Measurements from ENCODE around the gene KRR1.
"Not testable (repeated sequence)": the region's sequence is repeated elsewhere in the genome, so short reads cannot be mapped to it uniquely, and the experiment has no call there.

KRR1 gene

DNA sequence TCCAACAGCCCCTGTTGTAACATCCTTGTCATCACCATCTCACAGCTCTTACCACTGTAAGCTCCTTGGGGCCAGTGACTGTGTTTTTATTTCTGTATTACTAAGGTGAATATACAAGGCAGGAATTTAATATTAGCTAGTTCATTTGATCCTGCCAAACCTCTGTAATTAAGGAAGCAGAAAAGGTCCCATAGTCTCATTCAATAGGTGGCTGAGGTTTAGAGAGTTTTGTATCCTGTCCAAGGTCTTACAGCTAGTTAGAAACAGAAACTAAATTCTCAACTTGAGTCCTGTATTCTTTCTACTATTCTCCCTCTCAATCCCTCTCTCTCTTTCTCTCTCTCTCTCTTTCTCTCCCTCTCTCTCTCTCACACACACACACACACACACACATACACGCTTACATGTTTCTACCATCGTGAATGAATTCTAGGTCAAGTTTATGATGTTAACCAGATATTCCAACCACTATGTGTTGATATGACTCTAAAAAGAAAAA lies 31.4 kb downstream of the KRR1 start:
- DNase-seq, result no peak

DNA sequence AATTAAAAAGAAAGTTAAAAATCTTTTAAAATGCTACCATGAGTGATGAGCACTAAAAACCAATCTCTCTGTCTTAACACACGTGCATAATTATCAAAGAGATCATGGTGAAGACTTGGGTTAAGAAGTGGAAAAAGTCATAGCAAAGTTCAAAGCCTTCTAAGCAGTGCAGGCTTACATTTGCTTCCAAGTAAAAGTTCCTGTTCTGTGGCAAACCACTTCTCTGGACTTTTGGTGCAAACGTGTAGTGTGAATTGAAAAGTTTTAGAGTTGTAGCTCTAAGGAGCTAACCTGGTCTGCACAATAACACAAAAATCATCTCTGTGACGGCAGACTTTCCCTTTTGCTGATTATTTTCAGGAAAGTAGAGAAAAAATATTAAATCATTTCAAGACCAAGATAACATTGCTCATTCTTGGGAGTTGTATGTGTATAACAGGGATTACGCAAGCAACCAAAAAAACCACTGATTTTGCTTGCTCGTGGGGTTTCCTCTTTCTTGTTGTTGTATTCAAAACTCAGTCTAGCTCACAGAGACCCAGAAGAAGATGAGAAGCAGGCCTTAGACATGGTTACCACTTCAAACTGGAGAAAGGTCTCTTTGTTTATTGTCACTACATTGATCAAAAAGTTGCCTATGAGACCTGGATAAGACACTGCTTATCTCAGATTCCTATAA lies 33.2 kb downstream of the KRR1 start:
- no peak for DNase-seq

DNA sequence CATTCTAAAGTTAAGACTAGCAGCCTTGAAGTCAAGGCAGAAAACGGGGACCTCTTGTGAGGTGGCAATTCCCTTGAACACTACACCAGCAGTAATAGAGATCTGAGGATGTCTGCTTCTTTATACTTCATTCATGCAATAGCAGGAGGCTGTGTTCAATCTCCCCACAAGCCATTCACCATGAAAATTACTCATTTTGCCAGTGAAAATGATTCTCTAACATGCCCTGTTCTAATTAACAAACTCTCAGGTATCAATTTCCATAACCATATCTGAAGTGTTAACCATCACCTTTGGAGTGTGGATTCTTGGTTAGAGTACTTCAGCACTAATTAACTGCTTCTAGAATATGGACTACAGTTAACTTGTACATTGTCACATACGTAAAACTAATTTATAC lies 34.3 kb downstream of the KRR1 start:
- DNase-seq, result no peak

DNA sequence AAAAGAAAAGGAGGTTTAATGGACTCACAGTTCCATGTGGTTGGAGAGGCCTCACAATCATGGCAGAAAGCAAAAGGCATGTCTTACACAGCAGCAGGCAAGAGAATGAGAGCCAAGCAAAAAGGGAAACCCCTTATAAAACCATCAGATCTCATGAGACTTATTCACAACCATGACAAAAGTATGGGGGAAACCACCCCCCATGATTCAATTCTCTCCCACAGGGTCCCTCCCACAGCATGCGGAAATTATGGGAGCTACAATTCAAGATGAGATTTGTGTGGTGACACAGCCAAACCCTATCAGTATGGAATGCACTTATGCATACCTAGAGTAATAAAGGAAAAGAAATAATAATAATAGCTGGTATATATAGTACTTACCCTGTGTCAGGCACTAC lies 35.3 kb downstream of the KRR1 start:
- no peak for DNase-seq

DNA sequence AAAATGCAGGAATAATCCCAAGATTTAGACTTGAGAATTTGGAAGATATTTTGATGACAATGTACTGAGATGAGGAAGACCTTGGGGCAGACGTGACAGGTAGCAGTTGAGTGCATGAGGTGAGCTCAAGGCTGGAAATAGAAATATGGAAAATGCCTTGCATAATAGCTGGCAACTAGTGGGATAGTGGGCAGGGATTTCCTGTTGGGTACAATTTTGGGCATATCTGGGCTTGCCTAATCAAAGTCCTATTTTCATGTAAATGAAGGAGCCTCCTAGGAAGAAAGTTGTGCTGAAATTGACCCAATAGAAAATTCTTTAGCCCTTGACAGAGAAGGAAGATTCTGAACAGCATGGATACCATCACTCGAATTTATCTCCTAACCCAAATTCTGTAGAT lies 37.3 kb downstream of the KRR1 start:
- no peak for DNase-seq

DNA sequence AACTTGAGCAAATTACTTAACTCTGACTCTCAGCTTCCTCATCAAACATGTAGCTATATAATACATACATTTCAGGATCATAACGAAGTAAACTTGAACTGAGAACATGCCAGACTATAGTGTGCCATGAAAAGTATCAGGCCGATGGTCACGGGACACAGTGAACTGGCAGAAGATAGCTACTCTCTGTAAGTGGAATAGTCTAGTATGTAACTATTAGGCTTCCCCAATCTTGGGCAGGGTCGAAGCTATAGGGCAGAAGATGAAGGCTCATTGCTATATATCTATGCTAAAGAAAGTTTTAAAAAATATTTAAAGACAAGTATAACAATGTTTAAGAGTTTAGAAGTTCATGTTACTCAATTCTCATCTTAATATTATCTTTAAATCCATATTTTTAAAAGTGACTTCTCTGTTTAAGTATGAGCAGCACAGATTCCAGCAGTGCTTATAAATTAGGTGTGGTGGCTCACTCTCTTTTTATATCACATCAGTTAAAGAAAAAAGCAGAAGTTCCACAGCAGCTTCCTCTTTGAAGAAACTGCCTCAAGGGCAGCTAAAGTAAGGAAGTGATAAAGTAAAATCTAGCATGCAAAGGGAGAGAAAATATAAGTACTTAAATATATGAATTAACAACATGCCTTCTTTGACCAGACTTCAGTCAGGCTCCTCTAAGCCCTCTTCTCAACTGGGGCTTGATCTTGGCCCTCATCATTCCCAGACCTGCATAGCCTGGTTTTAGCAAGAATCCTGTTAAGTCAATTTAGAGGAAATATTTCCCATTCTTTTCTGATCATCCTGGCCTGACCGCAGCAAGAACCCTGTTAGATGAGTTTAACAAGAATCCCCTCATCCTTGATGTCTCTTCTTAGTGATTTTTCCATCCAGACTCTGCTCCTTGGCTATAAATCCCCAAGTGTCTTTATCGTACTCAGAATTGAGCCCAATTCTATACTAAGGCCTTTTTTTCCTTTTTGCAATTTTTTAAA lies 39.2 kb downstream of the KRR1 start:
- no peak for DNase-seq

DNA sequence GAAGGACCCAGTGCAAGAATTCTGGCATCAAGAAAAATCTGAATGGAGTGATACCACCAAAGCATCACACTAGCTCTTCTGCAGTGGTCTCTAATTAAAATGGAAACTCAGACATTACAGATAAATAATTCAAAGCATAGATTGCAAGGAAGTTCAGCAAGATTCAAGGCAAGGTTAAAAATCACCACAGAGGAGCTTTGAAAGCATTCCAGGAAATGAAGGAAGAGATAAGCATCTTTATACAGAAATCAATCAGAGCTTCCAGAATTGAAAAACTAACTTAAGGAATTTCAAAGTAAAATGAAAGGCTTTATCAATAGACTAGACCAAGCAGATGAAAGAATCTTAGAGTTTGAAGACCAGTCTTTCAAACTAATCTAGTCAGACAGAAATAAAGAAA lies 51.2 kb downstream of the KRR1 start:
- no peak for DNase-seq

DNA sequence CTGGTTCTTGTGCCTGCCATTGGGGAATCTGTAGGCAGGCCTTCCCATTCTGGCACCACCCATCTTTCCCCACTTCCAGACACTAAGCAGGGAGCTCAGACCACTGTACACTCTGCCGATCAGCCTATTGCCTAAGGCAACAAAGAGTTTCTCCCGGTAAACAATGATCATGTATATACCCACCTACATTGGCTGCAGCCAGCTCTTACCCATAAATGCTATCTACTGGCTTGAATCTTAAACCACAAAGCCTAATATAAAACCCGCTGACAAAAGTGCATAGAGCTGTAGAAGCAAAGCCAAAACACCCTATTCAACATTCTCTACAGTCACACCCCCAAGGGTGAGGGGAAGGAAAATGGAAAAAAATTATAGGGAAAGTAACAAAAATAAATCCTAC lies 51.7 kb downstream of the KRR1 start:
- DNase-seq, result no peak

DNA sequence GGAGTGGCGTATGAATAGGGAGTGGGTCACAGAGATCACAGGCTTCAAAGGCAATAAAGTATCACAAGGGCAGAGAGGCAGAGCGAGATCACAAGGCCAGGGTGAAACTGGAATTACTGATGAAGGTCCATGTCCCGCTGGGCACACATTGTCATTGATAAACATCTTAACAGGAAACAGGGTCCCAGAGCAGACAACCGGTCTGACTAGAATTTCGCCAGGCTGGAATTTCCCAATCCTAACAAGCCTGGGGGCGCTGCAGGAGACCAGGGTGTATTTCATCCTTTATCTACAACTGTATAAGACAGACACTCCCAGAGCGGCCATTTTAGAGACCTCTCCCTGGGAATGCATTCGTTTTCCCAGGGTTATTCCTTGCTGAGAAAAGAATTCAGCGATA lies 53.5 kb downstream of the KRR1 start:
- not testable (repeated sequence) for DNase-seq

DNA sequence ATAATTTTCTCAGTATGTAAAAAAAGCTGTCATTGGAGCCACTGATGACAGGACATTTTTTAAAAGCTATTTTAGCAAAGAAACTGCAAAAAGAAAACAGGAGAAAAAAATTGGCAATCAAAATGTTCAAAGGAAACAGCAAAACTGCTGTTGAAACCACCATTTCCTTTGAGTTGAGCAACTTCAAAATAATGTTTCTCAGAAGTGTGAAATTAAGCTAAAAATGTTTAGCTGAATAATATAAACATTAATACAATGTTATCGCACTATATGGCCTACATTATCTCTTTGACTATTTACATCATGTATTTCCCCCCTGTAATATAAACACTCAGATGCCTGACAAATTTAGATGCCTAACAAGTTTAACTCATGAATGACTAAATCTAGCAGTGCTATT lies 54.2 kb downstream of the KRR1 start:
- no peak for DNase-seq

DNA sequence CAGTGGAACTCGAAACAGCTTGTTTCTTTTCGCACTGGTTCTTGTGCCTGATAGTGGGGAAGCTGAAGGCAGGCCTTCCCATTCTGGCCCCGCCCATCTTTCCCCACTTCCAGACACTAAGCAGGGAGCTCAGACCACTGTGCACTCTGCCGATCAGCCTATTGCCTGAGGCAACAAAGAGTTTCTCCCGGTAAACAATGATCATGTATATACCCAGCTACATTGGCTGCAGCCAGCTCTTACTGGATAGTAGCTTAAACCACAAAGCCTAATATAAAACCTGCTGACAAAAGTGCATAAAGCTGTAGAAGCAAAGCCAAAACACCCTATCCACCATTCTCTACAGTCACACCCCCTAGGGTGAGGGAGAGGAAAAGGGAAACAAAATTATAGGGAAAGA lies 55.6 kb downstream of the KRR1 start:
- DNase-seq, result no peak

DNA sequence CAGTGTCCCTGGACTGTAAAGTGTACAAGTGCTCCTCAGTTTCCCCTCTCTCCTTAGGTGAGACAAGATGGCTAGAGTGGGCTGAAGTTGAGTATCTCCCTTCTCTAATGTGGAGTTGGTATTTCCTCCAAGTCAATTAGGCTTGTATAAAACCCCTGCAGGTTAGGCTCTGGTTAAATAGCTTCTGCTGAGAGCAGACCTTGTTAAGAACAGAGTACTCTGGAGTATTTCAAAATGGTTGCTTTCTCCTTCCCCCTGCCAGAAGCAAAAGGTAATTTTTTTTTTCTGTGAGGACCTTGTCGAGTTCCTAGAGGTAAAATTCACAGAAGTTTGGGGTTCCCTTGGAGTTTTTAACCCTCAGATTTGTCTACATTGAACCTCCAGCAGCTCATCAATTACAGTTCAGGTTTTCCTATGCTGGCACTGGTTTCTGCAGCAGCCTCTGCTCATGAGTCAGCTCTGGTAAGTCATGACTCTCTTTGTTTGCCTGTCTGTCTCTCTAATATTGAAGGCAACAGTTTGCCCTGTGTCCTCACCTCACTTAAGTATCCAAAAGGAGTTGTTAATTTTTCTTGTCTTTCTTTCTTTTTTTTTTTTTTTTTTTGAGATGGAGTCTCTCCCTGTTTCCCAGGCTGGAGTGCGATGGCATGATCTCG lies 58.6 kb downstream of the KRR1 start:
- DNase-seq, result no peak

DNA sequence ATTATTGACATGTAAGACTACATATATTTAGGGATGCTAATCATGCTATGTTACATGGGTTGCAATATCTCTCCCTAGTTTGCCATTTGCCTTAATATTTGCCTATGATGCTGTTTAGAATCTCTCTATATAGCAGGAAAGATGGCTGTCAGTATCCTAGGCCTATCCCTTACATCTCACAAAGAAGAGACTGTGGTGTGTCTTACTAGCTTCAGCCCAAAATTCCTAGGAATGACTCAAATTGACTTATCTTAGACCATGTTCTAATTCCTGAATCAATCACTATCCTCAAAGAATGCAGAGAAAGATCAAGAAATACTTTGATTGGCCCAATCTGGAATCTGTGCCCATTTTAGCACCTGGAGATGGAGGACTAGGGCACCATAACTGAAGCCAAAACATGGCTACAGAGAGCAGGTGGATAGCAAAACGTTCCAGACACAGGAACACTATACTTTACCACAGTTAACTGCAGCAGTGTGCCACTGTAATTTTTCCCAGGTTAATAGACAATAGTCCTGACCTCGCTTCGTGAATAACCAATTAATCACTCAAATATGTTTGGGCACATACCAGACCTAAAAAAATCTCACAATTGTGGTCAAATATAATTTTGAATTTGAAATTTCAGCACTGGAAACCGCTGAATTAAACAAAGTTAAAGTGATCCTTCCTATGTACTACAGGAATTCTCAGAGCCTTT lies 63.6 kb downstream of the KRR1 start:
- no peak for DNase-seq

DNA sequence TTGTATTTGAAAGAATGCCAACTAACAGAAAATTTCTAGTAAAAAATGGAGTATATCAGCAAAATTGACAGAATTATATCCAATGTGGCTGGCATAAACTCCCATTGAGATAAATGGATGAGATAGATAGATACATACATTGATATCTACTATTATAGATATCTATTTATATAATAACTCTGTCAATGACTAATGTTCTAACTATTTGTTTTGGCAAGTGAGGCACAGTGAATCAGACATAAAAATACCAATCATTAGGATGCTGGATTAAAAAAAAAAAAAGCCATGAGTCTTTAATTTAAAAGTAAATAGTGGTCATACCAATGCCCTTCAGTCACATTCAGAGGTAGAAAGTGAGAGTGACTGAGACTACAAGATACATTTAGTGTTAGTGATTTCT lies 64.6 kb downstream of the KRR1 start:
- no peak for DNase-seq

DNA sequence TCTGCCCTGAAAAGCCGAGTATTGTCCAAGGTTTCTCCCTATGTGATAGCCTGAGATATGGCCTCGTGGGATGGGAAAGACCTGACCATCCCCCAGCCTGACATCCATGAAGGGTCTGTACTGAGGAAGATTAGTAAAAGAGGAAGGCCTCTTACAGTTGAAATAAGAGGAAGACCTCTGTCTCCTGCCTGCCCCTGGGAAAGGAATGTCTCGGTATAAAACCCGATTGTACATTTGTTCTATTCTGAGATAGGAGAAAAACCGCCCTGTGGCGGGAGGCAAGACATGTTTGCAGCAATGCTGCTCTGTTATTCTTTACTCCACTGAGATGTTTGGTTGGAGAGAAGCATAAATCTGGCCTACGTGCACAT lies 66.3 kb downstream of the KRR1 start:
- DNase-seq, result not testable (repeated sequence)

DNA sequence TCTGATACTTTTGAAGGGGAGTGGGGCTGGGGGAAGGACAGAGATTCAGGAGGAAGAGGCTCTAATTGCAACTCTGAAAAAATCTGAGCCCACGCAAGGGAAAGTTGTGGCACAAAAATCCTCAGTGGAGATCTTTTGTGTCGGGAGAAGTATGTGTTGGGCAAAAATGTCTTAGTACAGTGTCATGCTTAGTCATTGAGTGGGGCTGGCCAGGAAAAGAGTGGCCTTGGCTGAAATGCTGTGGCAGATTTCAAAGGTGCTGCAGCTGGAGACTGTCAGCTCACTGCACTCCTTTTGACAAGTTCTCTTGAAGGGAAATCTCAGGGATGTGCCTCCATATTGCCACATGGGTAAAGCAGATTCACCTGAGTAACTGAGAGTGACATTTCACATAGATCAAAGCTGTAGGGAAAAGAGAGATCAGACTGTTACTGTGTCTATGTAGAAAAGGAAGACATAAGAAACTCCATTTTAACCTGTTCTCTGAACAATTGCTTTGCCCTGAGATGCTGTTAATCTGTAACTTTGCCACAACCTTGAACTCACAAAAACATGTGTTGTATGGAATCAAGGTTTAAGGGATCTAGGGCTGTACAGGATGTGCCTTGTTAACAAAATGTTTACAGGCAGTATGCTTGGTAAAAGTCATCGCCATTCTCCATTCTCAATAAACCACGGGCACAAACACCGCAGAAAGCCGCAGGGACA lies 66.8 kb downstream of the KRR1 start:
- no peak for DNase-seq

DNA sequence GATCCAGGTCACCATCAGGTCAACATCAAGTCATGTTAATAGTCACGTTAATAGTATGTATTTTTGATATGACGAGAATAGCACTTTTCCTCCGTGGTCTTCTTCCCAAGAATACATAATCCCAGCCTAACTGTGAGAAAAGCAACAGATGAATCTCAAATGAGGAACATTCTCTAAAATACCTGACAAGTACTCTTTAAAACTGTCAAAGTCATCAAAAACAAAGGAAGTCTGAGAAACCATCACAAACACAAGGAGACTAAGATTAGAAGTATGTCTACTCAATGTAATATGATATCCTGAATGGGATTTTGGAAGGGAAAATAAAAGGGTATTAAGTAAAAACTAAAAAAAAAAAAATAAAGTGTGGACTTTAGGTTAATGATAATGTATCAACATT lies 67.7 kb downstream of the KRR1 start:
- DNase-seq, result no peak

DNA sequence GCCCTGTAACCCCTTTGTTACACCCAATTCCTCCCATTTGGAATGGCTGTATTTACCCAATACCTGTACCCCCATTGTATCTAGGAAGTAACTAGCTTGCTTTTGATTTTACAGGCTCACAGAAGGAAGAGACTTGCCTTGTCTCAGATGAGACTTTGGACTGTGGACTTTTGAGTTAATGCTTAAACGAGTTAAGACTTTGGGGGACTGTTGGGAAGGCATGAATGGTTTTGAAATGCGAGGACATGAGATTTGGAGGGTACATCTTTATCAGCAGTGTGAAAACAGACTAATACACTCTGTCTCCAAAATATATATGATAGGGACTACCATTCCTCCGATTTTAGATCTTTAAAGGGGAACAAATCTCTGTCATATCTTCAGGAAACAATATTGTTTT lies 69.0 kb downstream of the KRR1 start:
- DNase-seq, result not testable (repeated sequence)

DNA sequence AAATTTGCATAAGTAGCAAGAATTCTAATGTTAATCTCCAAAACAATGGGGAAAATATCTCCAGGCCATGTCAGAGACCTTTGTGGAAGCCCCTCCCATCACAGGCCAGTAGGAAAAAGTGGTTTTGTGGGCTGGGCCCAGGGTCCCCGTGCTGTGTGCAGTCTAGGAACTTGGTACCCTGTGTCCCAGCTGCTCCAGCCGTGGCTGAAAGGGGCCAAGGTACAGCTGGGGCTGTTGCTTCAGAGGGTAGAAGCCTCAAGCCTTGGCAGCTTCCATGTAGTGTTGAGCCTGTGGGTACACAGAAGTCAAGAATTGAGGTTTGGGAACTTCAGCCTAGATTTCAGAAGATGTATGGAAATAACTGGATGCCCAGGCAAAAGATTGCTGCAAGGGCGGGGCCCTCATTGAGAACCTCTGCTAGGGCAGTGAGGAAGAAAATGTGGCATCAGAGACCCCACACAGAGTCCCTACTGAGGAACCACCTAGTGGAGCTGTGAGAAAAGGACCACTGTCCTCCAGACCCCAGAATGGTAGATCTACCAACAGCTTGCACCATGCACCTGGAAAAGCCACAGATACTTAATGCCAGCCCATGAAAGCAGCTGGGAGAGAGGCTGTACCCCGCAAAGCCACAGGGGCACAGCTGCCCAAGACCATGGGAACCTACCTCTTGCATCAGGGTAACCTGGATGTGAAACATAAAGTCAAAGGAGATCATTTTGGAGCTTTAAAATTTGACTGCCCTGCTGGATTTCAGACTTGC lies 69.5 kb downstream of the KRR1 start:
- DNase-seq, result not testable (repeated sequence)

Data from anterior cingulate cortex (tissue), 58 donors.